ENCODE measurements around the gene LMAN1. TPM values are rescaled to one million over a fixed set of nuclear protein-coding genes. Genes with fewer than 3 reads are reported as not detected.

Gene LMAN1
- total RNA-seq, 1 donor from 2014 or later, result 78.2 TPM

- no peak overlapping the region for H3K4me3 ChIP-seq (ENCODE audit: low read depth, low read length)
- DNase-seq (ENCODE audit: low read depth), result no peak
- no peak for TF ChIP-seq CTCF (conservative IDR thresholded peaks at IDR 0.05; ENCODE audit: low read depth, low read length)
These were observed 58.3 kb downstream of the LMAN1 start for GRCh38 chr18:59300676-59301285.

GRCh38 chr18:59298871-59299270 is 60.2 kb downstream of the LMAN1 start:
- no peak for TF ChIP-seq CTCF (conservative IDR thresholded peaks at IDR 0.05; ENCODE audit: low read depth, low read length)
- DNase-seq (ENCODE audit: low read depth), result no peak
- no peak overlapping the region for H3K4me3 ChIP-seq (ENCODE audit: low read depth, low read length)

GRCh38 chr18:59293317-59293716 is 65.7 kb downstream of the LMAN1 start:
- no peak overlapping the region for H3K4me3 ChIP-seq (ENCODE audit: low read depth, low read length)
- TF ChIP-seq CTCF (conservative IDR thresholded peaks at IDR 0.05; ENCODE audit: low read depth, low read length), result no peak
- DNase-seq (ENCODE audit: low read depth), result no peak

- no peak for TF ChIP-seq CTCF (conservative IDR thresholded peaks at IDR 0.05; ENCODE audit: low read depth, low read length)
- no peak for DNase-seq (ENCODE audit: low read depth)
- no peak overlapping the region for H3K4me3 ChIP-seq (ENCODE audit: low read depth, low read length)
These were observed 72.7 kb downstream of the LMAN1 start for GRCh38 chr18:59286341-59286740.

- no peak for TF ChIP-seq CTCF (conservative IDR thresholded peaks at IDR 0.05; ENCODE audit: low read depth, low read length)
- DNase-seq (ENCODE audit: low read depth), result no peak
- H3K4me3 ChIP-seq (ENCODE audit: low read depth, low read length), result no peak overlapping the region
These were observed 76.7 kb downstream of the LMAN1 start for GRCh38 chr18:59282341-59282740.

- DNase-seq (ENCODE audit: low read depth), result no peak
- no peak for TF ChIP-seq CTCF (conservative IDR thresholded peaks at IDR 0.05; ENCODE audit: low read depth, low read length)
- H3K4me3 ChIP-seq (ENCODE audit: low read depth, low read length), result no peak overlapping the region
These were observed 79.3 kb downstream of the LMAN1 start for GRCh38 chr18:59279722-59280121.

- DNase-seq (ENCODE audit: low read depth), result no peak
- no peak for TF ChIP-seq CTCF (conservative IDR thresholded peaks at IDR 0.05; ENCODE audit: low read depth, low read length)
- H3K4me3 ChIP-seq (ENCODE audit: low read depth, low read length), result no peak overlapping the region
These were observed 79.9 kb downstream of the LMAN1 start for GRCh38 chr18:59279193-59279592.

All from epithelial cell of proximal tubule (primary cell).